ENCODE data around the gene GPC4.
"Not testable (repeated sequence)": the region's sequence is repeated elsewhere in the genome, so short reads cannot be mapped to it uniquely, and the experiment has no call there.

GPC4 gene

GRCh38 chrX:133305348-133305747 lies 109.9 kb downstream of the GPC4 start:
- no peak for DNase-seq (ENCODE audit: low read depth)

- no peak for DNase-seq (ENCODE audit: low read depth)
Measured at GRCh38 chrX:133302775-133303445, 112.4 kb downstream of the GPC4 start.

- no peak for DNase-seq (ENCODE audit: low read depth)
Measured at GRCh38 chrX:133300591-133300990, 114.7 kb downstream of the GPC4 start.

- no peak for DNase-seq (ENCODE audit: low read depth)
Measured at GRCh38 chrX:133297284-133297683, 118.0 kb downstream of the GPC4 start.

GRCh38 chrX:133294126-133294525 lies 121.2 kb downstream of the GPC4 start:
- DNase-seq (ENCODE audit: low read depth): no peak

GRCh38 chrX:133290076-133290475 lies 125.2 kb downstream of the GPC4 start:
- DNase-seq (ENCODE audit: low read depth): no peak

GRCh38 chrX:133287860-133288259 lies 127.4 kb downstream of the GPC4 start:
- DNase-seq (ENCODE audit: low read depth): no peak

GRCh38 chrX:133285341-133285740 lies 129.9 kb downstream of the GPC4 start:
- DNase-seq (ENCODE audit: low read depth): no peak

- not testable (repeated sequence) for DNase-seq (ENCODE audit: low read depth)
Measured at GRCh38 chrX:133279112-133279730, 136.1 kb downstream of the GPC4 start.

GRCh38 chrX:133273180-133273579 lies 142.1 kb downstream of the GPC4 start:
- DNase-seq (ENCODE audit: low read depth): no peak

- no peak for DNase-seq (ENCODE audit: low read depth)
Measured at GRCh38 chrX:133269168-133269567, 146.1 kb downstream of the GPC4 start.

- DNase-seq (ENCODE audit: low read depth): no peak
Measured at GRCh38 chrX:133267621-133268020, 147.7 kb downstream of the GPC4 start.

- DNase-seq (ENCODE audit: low read depth): no peak
Measured at GRCh38 chrX:133265331-133265730, 150.0 kb downstream of the GPC4 start.

GRCh38 chrX:133258481-133258880 lies 156.8 kb downstream of the GPC4 start:
- DNase-seq (ENCODE audit: low read depth): no peak

GRCh38 chrX:133254666-133255065 lies 160.6 kb downstream of the GPC4 start:
- DNase-seq (ENCODE audit: low read depth): no peak

- DNase-seq (ENCODE audit: low read depth): no peak
Measured at GRCh38 chrX:133251204-133251603, 164.1 kb downstream of the GPC4 start.

GRCh38 chrX:133250184-133251100 lies 164.8 kb downstream of the GPC4 start:
- DNase-seq (ENCODE audit: low read depth): no peak
